HG03175 (cell line): ENCODE measurements around the gene AFAP1L2.
A peak's percentile ranks its signal among the peaks of the same experiment; 100 is the strongest.

Source experiments
- ATAC-seq: cut with Tn5 transposase; IDR thresholded peaks from one replicate; pipeline ENCODE4 v1.9.1; 2021; ENCODE audit warnings: mild to moderate bottlenecking, moderate library complexity; ENCODE audit not compliant: unreplicated experiment

The AFAP1L2 gene

DNA sequence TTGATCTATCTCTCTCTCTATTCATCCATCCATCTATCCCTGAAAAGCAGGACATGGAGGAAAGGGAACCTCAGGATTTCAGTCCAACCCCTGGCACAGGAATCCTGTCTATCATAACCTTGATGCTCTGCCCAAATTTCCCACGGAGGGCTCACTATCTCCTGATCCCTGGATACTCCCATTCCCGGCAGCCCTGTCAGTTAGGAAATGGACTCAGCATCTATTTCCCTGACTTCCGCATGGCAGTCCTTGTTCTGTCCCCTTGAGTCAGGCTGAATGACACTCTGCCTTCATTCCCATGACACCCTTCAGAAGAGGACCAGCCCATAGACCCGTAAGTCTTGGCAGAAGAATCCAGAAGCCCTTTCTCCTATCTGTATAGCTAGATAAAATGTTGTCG, 87.6 kb downstream of the AFAP1L2 start:
- ATAC-seq, result no peak

DNA sequence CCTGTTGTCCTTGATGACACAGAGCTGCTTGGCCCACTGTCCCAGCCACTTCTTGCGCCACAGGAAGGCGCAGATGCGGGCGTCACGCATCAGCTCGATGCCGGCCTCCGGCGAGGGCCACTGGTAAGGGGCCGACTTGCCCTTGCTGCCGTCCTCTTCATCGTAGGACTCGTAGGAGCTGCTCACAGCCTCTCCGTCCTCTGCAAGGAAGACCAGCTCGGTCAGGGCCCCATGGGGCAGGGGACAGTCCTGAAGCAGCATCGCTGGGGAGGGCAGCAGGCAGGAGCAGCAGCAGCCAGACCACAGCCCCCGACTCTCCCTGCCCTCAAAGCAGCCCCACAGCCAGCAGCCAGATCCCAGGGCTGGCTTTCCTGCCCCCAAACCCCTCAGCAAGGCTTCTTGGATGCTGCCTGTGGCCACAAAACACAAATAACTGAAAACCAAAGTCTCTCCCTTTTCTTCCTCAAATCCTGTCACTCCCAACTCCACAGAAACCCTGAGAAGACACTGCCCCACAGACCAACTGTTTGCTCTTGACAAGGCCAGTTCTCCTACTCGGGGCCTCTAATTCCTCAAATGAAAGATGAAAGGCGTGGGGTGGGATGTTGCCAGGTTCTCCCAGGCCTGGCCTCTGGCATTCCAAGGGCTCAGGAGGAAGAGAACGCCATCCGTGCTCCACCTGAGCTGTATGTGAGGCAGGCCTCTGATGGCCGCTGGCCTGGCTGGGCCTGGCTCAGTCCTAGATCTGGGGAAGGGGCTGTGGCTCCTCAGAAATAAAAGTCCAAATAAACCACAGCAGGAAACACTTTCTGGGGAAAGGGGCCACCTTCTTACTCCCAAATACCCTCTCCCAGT, 88.5 kb downstream of the AFAP1L2 start:
- no peak for ATAC-seq

DNA sequence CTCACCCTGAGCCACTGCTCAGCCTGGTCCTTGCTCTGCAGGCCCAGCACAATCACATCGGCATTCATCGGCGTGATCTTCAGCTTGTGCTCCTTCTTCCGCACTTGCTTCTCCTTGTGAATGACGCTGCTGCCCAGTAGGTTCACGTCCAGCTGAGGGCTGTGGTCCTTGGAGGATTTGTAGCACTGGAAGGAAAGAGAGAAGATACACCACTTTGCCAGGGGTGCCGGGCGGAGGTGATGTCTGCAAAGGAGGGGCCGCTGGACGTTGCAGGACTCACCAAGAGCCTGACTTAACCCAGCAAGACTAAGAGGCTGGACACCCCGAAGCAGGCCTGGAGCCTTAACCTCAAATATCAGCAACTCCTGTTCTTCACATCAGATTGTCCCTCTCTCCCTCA, 90.4 kb downstream of the AFAP1L2 start:
- no peak for ATAC-seq

DNA sequence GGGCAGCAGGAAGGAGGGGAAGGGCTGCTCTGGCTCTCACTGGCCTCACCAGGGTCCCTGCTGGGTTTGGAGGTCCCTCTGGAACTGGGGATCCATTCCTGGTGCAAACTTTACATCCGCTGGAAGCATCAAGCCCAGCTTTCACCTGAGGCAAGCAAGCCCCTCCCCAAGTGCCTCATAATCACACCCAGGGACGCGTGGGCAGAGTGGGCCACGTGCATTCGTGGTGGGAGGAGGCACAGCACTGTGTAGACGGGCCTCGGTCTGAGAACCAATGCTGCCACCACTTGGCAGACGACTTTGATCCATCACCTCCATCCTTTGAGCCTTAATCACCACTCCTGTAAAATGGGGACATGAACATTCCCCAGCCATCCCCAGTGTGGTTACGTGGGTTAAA, 91.2 kb downstream of the AFAP1L2 start:
- no peak for ATAC-seq

DNA sequence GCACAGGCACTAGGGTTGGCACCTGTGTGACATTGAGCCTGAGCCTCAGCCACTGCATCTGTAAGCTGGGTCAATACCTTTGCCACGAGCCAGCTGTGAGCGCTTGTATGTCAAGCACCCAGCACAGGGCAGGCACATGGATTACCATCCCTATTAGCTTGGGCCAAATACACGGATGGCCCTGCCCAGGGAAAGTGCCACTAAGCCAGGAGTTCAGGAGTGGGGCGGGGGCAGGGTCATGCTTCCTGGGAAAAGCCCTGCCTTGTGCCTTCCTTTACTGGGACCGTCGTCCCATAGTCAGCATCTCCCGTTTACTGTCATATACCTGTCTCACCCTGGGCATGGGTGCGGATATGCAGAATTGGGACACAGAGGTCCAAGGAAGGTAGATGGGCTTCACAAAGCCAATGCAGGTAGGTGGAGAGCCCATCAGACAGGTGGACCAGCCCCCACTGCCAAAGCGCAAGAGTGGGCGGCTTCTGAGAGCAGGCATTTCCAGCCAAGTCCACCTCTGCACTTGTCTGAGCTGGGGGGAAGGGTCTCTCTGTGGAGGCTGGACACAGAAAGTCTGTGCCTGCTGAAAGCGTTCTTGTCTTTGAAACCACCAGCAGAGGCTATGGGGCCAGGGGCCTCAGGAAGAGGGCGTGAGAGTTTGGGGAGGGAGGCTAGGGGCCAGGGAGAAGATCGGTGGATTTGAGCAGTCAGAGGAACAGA, 92.6 kb downstream of the AFAP1L2 start:
- ATAC-seq, result no peak

DNA sequence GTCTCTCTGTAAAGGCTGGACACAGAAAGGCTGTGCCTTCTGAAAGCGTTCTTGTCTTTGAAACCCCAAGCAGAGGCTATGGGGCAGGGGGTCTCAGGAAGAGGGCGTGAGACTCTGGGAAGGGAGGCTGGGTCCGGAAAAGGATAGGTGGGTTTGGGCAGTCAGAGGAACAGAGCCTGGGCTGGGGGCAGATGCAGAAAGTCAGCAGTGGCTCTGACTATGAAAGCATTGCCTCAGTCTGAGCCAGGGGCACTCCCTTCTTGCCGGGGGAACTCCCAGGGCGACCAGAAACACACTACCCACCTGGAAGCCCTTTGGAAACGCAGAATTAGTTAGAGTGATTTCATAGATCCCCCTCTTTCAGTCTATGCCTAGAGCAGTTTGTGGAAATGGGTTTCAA, 93.3 kb downstream of the AFAP1L2 start:
- ATAC-seq, result no peak

DNA sequence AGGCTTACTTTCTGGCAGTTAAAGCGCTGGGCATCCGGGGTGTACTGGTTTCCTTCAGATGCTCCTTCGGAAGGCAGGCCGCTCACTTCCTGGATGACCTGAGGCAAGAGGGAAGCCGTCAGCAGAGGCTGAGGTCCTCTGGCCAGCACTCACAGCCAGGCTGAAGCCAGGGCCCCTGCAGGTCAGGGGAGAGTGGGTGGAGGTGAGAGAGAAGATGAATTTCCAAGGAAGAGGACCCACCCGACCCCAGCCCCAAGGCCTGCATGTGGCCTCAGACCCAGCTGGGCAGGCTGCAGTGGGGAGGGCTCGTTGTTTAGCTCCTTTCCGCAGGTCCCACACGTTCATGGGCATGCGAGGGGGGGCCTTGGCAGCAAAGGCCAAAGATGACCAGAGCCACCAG, 94.0 kb downstream of the AFAP1L2 start:
- no peak for ATAC-seq

DNA sequence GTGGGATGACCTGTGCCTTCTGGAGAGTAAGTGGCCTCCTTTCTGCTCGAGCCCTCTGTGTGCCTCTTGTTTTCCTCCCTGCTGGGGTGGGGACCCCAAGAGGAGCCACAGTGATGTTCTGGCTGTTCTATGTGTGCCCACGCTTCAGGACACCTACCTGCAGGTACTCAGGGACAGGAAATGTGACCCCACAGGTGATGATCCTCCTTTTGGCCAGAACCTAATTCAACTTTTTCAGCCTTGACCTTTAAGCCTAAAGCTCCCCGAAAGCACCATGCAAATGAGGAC, 95.0 kb downstream of the AFAP1L2 start:
- no peak for ATAC-seq

DNA sequence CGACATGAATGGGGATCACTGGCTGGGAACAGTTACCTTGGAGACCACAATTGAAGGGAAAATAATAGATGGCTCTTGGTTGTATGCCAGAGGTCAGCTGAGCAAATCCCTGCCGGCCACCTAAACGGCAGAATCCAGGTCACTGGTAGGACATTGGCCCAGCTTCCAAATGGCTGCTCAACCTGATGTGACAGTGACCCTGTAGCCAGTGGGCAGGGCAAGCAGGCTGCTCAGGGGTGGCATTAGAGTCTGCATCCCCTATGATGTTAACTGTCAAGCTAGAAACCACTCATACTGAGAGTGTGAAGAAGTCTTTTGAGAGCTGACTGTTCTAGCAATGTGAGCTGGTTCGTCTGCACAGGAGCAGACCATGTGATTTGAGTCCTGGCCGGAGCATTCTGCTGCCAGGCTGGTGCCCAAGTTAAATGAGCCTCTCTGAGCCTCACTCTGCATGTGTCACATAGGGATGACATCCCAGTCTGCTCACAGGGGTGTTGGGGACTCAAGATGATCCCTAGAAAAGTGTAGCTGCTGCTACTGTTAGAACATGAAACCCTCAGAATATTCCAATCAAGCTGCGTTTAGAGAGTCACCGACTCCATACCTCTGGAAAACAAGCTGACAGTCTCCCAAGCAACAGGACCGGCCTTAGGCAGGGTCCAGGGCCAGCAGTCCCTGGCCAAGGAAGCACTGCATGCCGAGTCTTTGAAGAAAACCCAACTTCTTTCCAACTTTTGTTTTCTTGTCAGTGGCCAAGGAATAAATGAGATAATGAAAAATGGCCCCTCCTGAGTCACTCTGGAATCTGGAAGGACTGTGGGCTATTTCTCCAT, 95.6 kb downstream of the AFAP1L2 start:
- ATAC-seq, result no peak

DNA sequence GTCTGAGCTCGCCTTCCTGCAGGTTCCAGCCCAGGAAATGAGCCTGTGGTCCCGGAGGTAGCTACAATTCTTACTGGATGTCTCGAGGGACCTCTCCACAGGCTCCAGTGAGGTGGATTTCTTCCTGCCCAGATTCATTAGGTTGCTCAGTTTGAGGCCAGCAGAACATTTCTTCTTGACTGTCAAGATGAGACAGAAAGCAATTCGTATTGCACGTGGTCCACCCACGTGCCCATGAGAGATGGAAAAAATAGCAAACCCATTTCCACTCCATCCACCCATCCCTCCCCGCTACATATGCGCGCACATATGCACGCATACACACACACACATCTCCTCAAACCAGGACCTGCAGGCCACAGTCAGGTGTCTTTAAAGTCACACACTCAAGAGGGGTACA, 96.6 kb downstream of the AFAP1L2 start:
- no peak for ATAC-seq

DNA sequence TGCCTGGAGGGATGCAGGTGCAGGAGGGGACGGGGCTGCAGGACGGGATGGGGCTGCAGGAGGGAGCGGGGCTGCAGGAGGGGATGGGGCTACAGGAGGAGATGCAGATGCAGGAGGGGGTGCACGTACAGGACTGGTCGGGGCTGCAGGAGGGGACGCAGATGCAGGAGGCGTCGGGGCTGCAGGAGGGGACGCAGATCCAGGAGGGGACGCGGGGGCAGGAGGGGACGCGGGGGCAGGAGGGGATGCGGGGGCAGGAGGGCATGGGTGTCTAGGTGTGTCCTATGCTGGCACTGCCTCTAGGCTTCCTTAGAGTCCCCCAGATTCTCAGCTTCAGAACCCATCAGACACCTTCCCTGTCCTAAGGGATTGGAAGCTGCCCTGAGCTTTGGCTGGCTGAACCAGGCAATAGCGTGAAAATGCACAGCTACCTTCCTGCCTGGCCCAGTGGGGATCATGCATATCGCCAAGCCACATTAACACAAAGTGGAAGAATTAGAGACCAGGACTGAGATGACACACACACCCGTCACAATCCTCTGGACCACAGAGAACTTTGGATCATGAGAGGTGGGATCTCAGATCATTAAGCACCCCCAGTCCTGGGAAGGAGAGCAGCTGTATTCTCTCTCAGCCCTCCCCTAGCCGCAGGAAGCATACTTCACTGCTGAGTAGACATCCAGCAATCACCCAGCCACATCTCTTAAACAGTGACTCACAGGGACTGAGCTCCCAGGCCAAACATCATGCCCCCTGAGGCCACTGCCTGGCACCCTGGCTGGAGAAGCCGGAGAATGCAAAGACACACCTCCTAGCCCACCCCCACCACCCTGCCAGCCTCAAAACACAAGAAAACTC, 98.0 kb downstream of the AFAP1L2 start:
- ATAC-seq, result no peak

DNA sequence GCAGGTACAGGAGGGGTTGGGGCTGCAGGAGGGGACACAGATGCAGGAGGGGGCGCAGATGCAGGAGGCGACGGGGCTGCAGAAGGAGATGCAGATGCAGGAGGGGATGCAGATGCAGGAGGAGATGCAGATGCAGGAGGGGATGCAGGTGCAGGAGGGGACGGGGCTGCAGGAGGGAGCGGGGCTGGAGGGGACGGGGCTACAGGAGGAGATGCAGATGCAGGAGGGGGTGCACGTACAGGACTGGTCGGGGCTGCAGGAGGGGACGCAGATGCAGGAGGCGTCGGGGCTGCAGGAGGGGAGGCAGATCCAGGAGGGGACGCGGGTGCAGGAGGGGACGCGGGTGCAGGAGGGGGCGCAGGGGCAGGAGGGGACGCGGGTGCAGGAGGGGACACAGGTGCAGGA, 98.8 kb downstream of the AFAP1L2 start:
- ATAC-seq, result no peak

DNA sequence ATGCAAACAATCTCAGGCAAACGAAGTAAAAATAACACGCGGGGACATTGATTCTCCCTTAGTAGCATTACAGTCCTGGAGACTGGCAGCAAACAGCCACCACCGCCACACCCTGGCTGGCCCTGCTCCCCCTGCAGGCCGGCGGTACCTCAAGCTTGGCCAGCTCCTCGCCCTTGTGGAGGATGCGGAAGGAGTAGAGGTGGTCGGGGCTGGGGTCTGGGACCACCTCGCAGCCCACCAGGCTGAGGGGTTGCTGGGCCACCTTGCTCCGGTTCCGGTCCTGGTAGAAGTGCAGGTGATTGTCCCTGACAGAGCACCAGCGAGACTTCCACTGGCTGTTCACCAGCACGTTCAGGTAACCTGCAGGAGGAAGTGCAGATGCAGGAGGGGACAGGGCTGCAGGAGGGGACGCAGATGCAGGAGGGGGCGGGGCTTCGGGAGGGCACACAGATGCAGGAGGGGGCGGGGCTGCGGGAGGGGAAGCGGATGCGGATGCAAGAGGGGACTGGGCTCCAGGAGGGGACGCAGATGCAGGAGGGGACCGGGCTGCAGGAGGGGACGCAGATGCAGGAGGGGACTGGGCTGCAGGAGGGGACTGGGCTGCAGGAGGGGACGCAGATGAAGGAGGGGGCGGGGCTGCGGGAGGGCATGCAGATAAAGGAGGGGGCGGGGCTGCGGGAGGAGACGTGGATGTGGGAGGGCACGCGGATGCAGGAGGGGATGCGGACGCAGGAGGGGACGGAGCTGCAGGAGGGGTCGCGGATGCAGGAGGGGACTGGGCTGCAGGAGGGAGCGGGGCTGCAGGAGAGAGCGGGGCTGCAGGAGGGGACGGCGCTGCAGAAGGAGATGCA, 99.5 kb downstream of the AFAP1L2 start:
- peak; percentile 74 for ATAC-seq

DNA sequence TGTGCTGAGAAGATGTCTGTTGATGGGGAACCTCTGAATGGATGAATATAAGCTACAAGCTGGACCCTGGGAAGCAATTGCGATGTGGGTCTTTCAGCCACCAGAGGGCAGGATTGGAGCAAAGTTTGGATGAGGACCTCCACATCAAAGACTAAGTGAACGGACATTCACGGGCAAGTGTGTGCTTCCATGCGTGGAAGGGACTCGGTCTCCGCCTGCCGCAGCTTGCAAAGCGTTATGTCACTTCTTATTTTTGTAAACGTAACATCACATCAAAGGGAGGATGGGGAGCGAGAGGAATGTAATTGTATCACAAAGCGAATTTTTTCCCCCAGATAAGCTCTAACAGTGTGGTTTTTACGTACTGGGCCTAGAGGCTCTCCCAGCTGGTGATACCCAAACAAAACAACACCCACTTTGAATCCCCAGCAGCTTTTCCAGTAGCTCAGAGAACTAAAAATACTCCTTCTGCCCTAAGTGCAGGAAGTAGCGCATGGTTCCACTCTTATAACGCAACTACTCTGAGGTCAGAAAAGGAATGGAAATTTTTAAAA, 100.2 kb downstream of the AFAP1L2 start:
- ATAC-seq, result peak; percentile 81

DNA sequence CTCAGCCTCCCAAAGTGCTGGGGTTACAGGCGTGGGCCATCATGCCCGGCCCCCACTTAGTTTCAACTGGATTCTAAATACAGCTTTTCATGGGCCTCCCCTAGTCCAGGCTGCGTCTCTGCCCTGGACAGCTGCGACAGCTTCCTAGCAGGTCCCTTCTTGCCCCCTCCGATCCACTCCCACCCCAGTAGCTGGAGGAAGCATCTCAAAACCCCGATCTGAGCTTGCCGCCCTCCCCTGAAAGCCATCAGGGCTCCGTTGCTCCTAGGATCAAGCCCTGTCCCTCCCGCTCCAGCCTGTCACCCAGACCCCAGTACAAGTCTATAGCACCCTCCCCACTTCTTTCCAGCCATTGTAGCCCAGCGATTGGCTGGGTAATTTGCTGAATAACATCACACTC, 100.7 kb downstream of the AFAP1L2 start:
- ATAC-seq, result peak; percentile 2

DNA sequence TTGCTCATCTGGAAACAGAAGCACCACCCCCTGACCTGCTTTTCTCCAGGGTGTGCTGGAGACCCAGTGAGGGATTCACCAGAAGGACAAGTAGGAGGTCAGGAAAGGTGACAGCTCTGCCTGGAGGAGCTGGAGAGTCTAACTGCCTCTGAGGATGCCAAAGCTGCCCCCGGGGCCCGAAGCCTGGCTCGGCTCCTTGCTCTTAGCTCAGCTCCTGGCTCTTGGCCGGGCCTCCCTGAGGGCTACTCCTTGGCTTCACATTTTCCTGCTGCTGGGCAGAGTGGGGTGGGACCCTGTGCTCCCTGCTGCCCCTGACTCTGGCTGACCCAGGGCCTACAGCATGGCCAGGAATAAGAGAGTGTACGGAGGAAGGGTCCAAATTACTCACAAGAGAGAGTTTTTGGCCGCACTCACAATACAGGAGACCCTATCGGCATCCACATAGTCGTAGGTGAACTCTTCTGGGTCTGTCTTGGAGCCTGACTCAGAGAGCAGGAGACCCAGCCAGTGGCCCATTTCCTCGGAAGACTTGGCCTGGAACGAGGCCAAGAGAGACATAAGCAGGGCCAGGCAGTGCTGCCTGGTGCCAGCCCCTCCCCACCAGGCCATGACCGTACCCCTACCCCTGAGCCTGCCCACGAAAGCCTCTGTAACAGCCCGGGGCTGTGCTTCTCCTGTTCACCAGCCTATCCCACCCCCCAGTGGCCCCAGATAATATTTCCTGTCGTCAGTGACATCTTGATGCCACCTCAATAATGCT, 102.2 kb downstream of the AFAP1L2 start:
- ATAC-seq, result no peak

DNA sequence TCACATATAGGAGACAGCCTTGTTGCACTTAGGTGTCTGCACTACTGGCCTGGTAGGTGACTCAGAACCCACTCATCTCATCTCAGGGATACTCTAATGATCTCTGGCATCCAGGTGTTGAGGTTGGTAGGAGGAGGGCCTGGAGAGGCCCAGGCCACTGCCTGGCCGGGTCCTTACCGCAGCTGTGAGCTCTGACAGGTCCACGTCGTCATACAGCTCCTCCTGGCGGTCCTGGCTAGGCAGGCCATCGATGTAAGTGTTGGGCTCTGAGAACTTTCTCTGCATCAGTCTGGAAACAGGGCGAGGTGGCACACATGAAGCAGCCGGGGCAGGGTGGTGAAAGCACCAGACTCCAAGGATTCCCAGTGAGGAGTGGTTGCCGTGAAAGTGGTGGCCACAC, 103.1 kb downstream of the AFAP1L2 start:
- ATAC-seq, result no peak

DNA sequence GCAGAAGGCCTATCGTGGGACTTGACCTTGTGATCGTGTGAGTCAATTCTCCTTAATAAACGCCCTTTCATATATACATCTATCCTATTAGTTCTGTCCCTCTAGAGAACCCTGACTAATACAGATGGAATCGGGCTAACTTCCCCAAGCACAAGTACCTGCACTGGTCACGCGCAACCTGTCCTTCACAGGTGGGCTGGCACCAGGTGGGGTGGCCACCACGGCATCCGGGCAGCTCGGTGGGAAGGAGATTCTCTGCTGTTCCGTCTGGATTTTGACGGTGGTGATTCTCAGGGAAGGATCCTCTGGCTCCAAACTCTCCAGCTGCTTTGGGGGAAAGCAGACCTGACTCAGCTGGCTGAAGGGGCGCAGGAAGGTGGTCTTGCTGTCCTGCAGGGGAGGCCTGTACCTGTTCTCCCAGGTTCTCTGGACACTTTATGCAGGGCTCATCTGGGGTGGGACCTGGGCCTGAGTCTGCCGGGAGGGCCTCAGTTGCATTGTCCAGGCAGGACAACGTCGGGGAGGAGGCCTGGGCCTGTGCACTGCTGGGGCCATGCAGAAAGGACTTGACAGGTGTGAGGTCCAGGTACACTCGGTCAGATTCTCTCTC, 104.2 kb downstream of the AFAP1L2 start:
- no peak for ATAC-seq
